ENCODE measurements around the gene MDM4. TPM values are rescaled to one million over a fixed set of nuclear protein-coding genes. Genes with fewer than 3 reads are reported as not detected.

Gene MDM4
- total RNA-seq, 4 donors from 2014 or later, result 21.6 to 51.1 (median 28.5) TPM

DNA sequence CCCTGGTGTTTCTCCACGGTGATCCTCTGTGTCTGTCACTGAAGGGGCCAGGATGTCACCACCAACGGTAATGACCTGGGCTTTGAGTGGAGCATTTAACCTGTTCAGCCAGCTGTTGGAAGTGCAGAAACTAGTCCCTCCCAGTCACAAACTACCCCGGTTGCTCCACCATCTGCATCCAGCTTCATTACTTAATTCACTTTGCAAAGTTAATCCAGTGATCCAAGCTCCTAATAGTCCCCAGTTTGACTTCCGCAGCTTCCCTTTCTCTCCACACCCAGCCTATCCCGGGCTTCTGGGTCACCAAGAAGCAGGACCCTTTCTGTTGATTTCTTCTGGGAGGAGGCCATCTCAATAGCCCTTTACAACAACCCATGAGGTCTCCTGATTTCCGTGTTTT lies 63.5 kb downstream of the MDM4 start:
- peak overlapping the region in 3 of 4 donors; percentile 32 to 52 (median 38) for H3K4me3 ChIP-seq
- TF ChIP-seq POLR2A (IDR thresholded peaks at IDR 0.05; ENCODE audit: low read depth), result no peak
- TF ChIP-seq POLR2AphosphoS5 (IDR thresholded peaks at IDR 0.05), result no peak
- no peak for TF ChIP-seq EP300 (IDR thresholded peaks at IDR 0.05)
- TF ChIP-seq, protein P1, sequence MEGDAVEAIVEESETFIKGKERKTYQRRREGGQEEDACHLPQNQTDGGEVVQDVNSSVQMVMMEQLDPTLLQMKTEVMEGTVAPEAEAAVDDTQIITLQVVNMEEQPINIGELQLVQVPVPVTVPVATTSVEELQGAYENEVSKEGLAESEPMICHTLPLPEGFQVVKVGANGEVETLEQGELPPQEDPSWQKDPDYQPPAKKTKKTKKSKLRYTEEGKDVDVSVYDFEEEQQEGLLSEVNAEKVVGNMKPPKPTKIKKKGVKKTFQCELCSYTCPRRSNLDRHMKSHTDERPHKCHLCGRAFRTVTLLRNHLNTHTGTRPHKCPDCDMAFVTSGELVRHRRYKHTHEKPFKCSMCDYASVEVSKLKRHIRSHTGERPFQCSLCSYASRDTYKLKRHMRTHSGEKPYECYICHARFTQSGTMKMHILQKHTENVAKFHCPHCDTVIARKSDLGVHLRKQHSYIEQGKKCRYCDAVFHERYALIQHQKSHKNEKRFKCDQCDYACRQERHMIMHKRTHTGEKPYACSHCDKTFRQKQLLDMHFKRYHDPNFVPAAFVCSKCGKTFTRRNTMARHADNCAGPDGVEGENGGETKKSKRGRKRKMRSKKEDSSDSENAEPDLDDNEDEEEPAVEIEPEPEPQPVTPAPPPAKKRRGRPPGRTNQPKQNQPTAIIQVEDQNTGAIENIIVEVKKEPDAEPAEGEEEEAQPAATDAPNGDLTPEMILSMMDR (IDR thresholded peaks at IDR 0.05), result no peak
- WGBS, result 82% methylated on average over 5 of the region's 6 CpGs
- H3K27ac ChIP-seq (replicated peaks in 1 of 4), result peak overlapping the region in 2 of 4 donors; percentile 40 to 55
- H3K27me3 ChIP-seq, result no peaks in the 10 kb centered on the region
- peaks cover 0 to 5% (median 0%) of the 10 kb centered on the region in 4 donors for H3K36me3 ChIP-seq
- intact Hi-C loops (cut with DNase I), result loop anchor here (10.0 kb wide), 1 partner anchor 95 kb away; no protein-coding TSS in a partner anchor
- no peaks in the 10 kb centered on the region for H3K9me3 ChIP-seq
- DNase-seq (ENCODE audit: extremely low spot score), result no peak
- H3K4me1 ChIP-seq, result peaks cover 0 to 21% (median 15%) of the 10 kb centered on the region in 4 donors

DNA sequence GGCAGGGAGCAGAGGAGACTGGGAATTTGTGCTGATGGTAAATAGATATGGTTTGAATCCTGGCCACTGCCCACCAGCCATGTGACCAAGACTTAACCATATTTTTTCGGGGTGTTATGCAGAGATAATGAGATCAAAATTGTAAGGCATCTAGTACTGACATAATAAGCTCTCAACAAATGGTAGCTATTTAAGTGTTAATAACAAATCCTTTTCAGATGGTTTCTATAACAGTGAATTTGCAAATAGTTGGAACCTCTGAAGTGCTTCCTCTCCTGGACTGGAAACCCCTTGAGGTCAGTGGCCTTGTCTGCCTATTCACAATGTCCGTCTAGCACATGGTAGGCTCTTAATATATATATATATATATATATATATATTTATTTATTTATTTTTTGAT lies 64.7 kb downstream of the MDM4 start:
- H3K27me3 ChIP-seq, result no peaks in the 10 kb centered on the region
- intact Hi-C loops (cut with DNase I), result no loop called here
- TF ChIP-seq EP300 (IDR thresholded peaks at IDR 0.05) (no peak), POLR2A (IDR thresholded peaks at IDR 0.05; ENCODE audit: low read depth) (no peak), POLR2AphosphoS5 (IDR thresholded peaks at IDR 0.05) (no peak)
- TF ChIP-seq, protein P1 (IDR thresholded peaks at IDR 0.05), result no peak
- no peak overlapping the region for H3K4me3 ChIP-seq
- no peak for DNase-seq (ENCODE audit: extremely low spot score)
- peaks cover 0 to 13% (median 10%) of the 10 kb centered on the region in 4 donors for H3K4me1 ChIP-seq
- no peak overlapping the region for H3K27ac ChIP-seq (replicated peaks in 1 of 4)
- WGBS, result 83% methylated on average over 2 of the region's 2 CpGs
- H3K36me3 ChIP-seq, result peaks cover 0 to 5% (median 0%) of the 10 kb centered on the region in 4 donors
- H3K9me3 ChIP-seq, result no peaks in the 10 kb centered on the region

DNA sequence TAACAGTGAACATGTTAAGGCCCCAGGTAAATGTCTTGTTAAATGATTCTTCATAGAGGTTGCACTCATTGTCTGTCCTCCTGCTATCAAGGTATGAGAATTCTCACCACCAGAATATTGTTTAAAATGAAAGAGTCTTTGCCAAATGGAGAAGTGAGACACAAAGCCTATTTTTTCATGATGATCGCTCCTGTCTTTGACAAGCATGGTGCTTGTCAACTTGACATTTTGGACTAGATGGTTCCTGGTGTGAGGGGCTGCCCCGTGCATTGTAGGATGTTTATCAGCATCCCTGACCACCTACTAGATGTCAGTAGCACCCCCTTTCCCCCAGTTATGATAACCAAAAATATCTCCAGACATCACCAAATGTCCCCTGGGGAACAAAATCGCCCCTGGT lies 65.6 kb downstream of the MDM4 start:
- DNase-seq (ENCODE audit: extremely low spot score), result no peak
- Histone ChIP-seq H3K27me3 (no peaks in the 10 kb centered on the region), H3K9me3 (no peaks in the 10 kb centered on the region), H3K27ac (replicated peaks in 1 of 4) (no peak overlapping the region), H3K4me3 (no peak overlapping the region), H3K36me3 (peaks cover 0 to 5% (median 0%) of the 10 kb centered on the region in 4 donors), H3K4me1 (peaks cover 0 to 13% (median 10%) of the 10 kb centered on the region in 4 donors)
- intact Hi-C loops (cut with DNase I), result no loop called here
- TF ChIP-seq POLR2AphosphoS5 (IDR thresholded peaks at IDR 0.05) (no peak), EP300 (IDR thresholded peaks at IDR 0.05) (no peak), POLR2A (IDR thresholded peaks at IDR 0.05; ENCODE audit: low read depth) (no peak)
- TF ChIP-seq, protein P1 (IDR thresholded peaks at IDR 0.05), result no peak
- 88% methylated on average over 3 of the region's 3 CpGs for WGBS

DNA sequence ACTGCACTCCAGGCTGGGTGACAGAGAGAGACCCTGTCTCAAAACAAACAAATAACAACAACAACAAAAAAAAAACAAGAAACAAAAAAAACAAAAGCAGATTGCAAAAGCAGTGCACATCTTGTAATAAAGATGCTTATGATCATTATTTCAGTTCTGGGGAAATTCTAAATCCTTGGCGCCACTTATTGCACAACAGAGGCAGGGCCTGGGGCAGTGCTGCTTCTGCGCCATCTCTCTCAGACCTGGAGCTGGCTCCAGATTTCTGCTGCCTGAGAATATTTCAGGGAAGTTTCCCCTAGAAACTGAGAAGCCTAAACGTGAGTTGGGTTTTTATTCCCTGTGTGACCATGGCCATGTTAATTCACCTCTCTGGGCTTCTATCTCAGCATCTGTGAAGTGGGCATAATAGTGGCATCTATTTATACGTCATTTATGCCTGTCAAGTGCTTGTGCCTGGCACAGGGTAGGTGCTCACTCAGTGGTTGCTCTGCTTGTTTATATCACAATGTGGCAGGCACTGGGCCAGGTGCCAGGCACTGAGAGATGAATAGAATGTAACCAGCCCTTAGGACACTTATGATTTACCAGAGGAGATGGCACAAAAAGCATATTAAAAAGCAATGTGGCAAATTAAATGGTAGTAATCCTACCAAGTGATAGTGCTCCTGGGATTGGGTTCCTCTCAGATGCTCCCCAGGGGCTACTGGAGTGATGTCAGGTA lies 67.9 kb downstream of the MDM4 start:
- intact Hi-C loops (cut with DNase I), result no loop called here
- 73% methylated on average over 4 of the region's 4 CpGs for WGBS
- Histone ChIP-seq H3K9me3 (no peaks in the 10 kb centered on the region), H3K36me3 (no peaks in the 10 kb centered on the region), H3K4me3 (no peak overlapping the region), H3K27ac (replicated peaks in 1 of 4) (no peak overlapping the region), H3K27me3 (no peaks in the 10 kb centered on the region), H3K4me1 (peaks cover 0 to 9% (median 6%) of the 10 kb centered on the region in 4 donors)
- TF ChIP-seq, protein P1 (IDR thresholded peaks at IDR 0.05), result no peak
- TF ChIP-seq POLR2AphosphoS5 (IDR thresholded peaks at IDR 0.05), result peak in 1 of 2 donors; percentile 33
- no peak for DNase-seq (ENCODE audit: extremely low spot score)
